ENCODE data around the gene SPATA13. TPM values are rescaled to one million over a fixed set of nuclear protein-coding genes. Genes with fewer than 3 reads are reported as not detected.

The SPATA13 gene
- total and polyA plus RNA-seq, 10 of the 15 experiments (the other 5 are each of a cell fraction or from before 2014, with no cell fraction given): 2.4 to 11.1 (median 10.2) TPM

GRCh38 chr13:24134757-24135156, 25.8 kb upstream of the SPATA13 start:
- Histone ChIP-seq H3K4me1 (ENCODE audit: control insufficient read depth, insufficient read depth, low read length) (no peaks in the 10 kb centered on the region), H2AFZ (ENCODE audit: control insufficient read depth, low read depth, low read length) (no peak overlapping the region), H3K9me3 (replicated peaks; ENCODE audit: control insufficient read depth, insufficient read depth, low read length) (peaks cover 6% of the 10 kb centered on the region), H3K4me3 (no peak overlapping the region), H4K20me1 (ENCODE audit: control insufficient read depth, insufficient read depth) (no peaks in the 10 kb centered on the region), H3K27me3 (replicated peaks in 1 of 2; ENCODE audit: control insufficient read depth in 2 of 2, insufficient read depth in 2 of 2, low read length in 1 of 2) (peaks cover 0 to 3% of the 10 kb centered on the region in 2 experiments; a peak in 2 of 4 replicates), H3K79me2 (ENCODE audit: control insufficient read depth, insufficient read depth, low read length) (no peaks in the 10 kb centered on the region), H3K4me2 (ENCODE audit: control insufficient read depth, insufficient read depth) (no peak overlapping the region), H3K9ac (ENCODE audit: control insufficient read depth, insufficient read depth, low read length) (no peak overlapping the region), H3K36me3 (ENCODE audit: control insufficient read depth in 2 of 2, insufficient read depth in 2 of 2, low read length in 1 of 2) (no peaks in the 10 kb centered on the region), H3K27ac (ENCODE audit: control insufficient read depth, insufficient read depth) (no peak overlapping the region)
- TF ChIP-seq RAD51 (IDR thresholded peaks at IDR 0.05): no peak
- TF ChIP-seq NFIC (IDR thresholded peaks at IDR 0.05; ENCODE audit: low read depth, low read length): no peak
- no peak for TF ChIP-seq SUZ12 (IDR thresholded peaks at IDR 0.05; ENCODE audit: unreplicated experiment)
- TF ChIP-seq NR2F1 (conservative IDR thresholded peaks at IDR 0.05): no peak
- TF ChIP-seq CHD1 (IDR thresholded peaks at IDR 0.05; ENCODE audit: low read depth, low read length): no peak
- TF ChIP-seq ZBTB11 (CRISPR knock-in tag; IDR thresholded peaks at IDR 0.05): no peak
- TF ChIP-seq HDGF (IDR thresholded peaks at IDR 0.05): no peak
- TF ChIP-seq ZNF274 (IDR thresholded peaks at IDR 0.05; ENCODE audit: insufficient read depth, insufficient read length): no peak
- no peak for FAIRE-seq
- ATAC-seq: no peak
- BruUV-seq (replicated peaks): no TSS peak
- in situ Hi-C loops (cut with MboI) (no loop called here), intact Hi-C loops (cut with micrococcal nuclease; ENCODE audit: unreplicated experiment) (no loop called here)
- ChIA-PET RAD21 (ENCODE audit: unreplicated experiment) (no interaction called here), SMC1A (ENCODE audit: uncharacterized antibody, unreplicated experiment) (no interaction called here), POLR2A (no interaction called here), CTCF (no interaction called here)
- 28% methylated on average over 6 of the region's 6 CpGs for WGBS (ENCODE audit: insufficient coverage, insufficient replicate concordance, low lambda C conversion rate, missing lambda C conversion rate)
- no peak for DNase-seq (ENCODE audit: low read depth, low spot score)

Measured in GM12878 (cell line).